DOHH2 (cell line): ENCODE data around the gene PRKCZ.

Source experiments
- H3F3A ChIP-seq: fragments of 200-600 bp; sonication (generic), shearing (Covaris generic); 2 replicates; pipeline ENCODE4 v1.6.0; 2016; ENCODE audit warnings: antibody characterized with exemption, mild to moderate bottlenecking; ENCODE audit not compliant: control insufficient read depth, insufficient read depth
- H3K27ac ChIP-seq: fragments of 200-600 bp; sonication (generic); 2 replicates; pipeline ENCODE4 v1.5.1; 2014; ENCODE audit warnings: low read depth, mild to moderate bottlenecking, low read length, moderate library complexity
- H3K27me3 ChIP-seq: fragments of 200-600 bp; sonication (generic); 2 replicates; pipeline ENCODE4 v1.6.1; 2014; ENCODE audit warnings: mild to moderate bottlenecking, low read length, mixed read lengths; ENCODE audit not compliant: control insufficient read depth
- H3K36me3 ChIP-seq: fragments of 200-600 bp; sonication (generic); 2 replicates; pipeline ENCODE4 v1.6.1; 2014; ENCODE audit warnings: mild to moderate bottlenecking, low read length, moderate library complexity, mixed read lengths; ENCODE audit not compliant: control insufficient read depth
- H3K4me1 ChIP-seq: fragments of 200-600 bp; sonication (generic); 2 replicates; pipeline ENCODE4 v1.6.1; 2014; ENCODE audit warnings: mild to moderate bottlenecking, low read length, mixed read lengths; ENCODE audit not compliant: control insufficient read depth
- H3K4me2 ChIP-seq: fragments of 200-600 bp; sonication (generic); 2 replicates; pipeline ENCODE4 v1.6.0; 2014; ENCODE audit warnings: mild to moderate bottlenecking, low read length, moderate library complexity
- H3K4me3 ChIP-seq: fragments of 200-600 bp; sonication (generic); 2 replicates; pipeline ENCODE4 v1.5.1; 2014; ENCODE audit warnings: mild to moderate bottlenecking, low read length, mixed read lengths
- H3K79me2 ChIP-seq: fragments of 200-600 bp; sonication (generic); 2 replicates; pipeline ENCODE4 v1.6.1; 2014; ENCODE audit warnings: mild to moderate bottlenecking, low read length, mixed read lengths; ENCODE audit not compliant: control insufficient read depth
- H3K9me2 ChIP-seq: fragments of 200-600 bp; sonication (generic); replicated peaks from 2 replicates; pipeline ENCODE4 v1.6.1; 2014; ENCODE audit warnings: mild to moderate bottlenecking, low read length, mixed read lengths; ENCODE audit not compliant: control insufficient read depth
- H3K9me3 ChIP-seq: fragments of 200-600 bp; sonication (generic); 2 replicates; pipeline ENCODE4 v1.6.1; 2014; ENCODE audit warnings: antibody characterized with exemption, low read length, mixed read lengths; ENCODE audit not compliant: control insufficient read depth, insufficient read depth
- H4K20me1 ChIP-seq: fragments of 200-600 bp; sonication (generic); 2 replicates; pipeline ENCODE4 v1.6.0; 2014; ENCODE audit warnings: low read depth, mild to moderate bottlenecking, antibody characterized with exemption, low read length, moderate library complexity; ENCODE audit not compliant: control insufficient read depth, insufficient read depth
- CTCF ChIP-seq: fragments of 200-600 bp; sonication (generic); IDR thresholded peaks from one replicate; pipeline ENCODE4 v1.5.1; 2014; ENCODE audit warnings: antibody characterized with exemption, mild to moderate bottlenecking, low read depth, low read length; ENCODE audit not compliant: poor library complexity, severe bottlenecking
- EZH2phosphoT487 ChIP-seq: fragments of 200-600 bp; sonication (generic); IDR thresholded peaks from 2 replicates; pipeline ENCODE4 v1.6.1; 2017; ENCODE audit warnings: borderline replicate concordance, mild to moderate bottlenecking, antibody characterized with exemption, low read length, moderate library complexity, mixed read lengths

The PRKCZ gene

GRCh38 chr1:2070016-2070415 lies 19.8 kb downstream of the PRKCZ start:
- Histone ChIP-seq H3K27me3 (no peaks in the 10 kb centered on the region), H4K20me1 (no peaks in the 10 kb centered on the region), H3K9me3 (no peaks in the 10 kb centered on the region), H3K27ac (no peak overlapping the region), H3K4me2 (no peak overlapping the region), H3K36me3 (no peaks in the 10 kb centered on the region), H3K79me2 (no peaks in the 10 kb centered on the region), H3F3A (no peaks in the 10 kb centered on the region), H3K9me2 (no peaks in the 10 kb centered on the region), H3K4me1 (no peaks in the 10 kb centered on the region), H3K4me3 (no peak overlapping the region)
- TF ChIP-seq EZH2phosphoT487 (no peak), CTCF (no peak)

- TF ChIP-seq EZH2phosphoT487 (no peak), CTCF (no peak)
- Histone ChIP-seq H3K36me3 (no peaks in the 10 kb centered on the region), H3K4me2 (no peak overlapping the region), H4K20me1 (no peaks in the 10 kb centered on the region), H3K4me3 (no peak overlapping the region), H3K79me2 (no peaks in the 10 kb centered on the region), H3K27me3 (no peaks in the 10 kb centered on the region), H3K9me2 (no peaks in the 10 kb centered on the region), H3K27ac (no peak overlapping the region), H3F3A (no peaks in the 10 kb centered on the region), H3K9me3 (no peaks in the 10 kb centered on the region), H3K4me1 (no peaks in the 10 kb centered on the region)
Observed at GRCh38 chr1:2070800-2071530, 20.8 kb downstream of the PRKCZ start.

GRCh38 chr1:2072109-2072806 lies 22.0 kb downstream of the PRKCZ start:
- H3K27ac ChIP-seq = no peak overlapping the region
- H3K9me2 ChIP-seq = no peaks in the 10 kb centered on the region
- H3K27me3 ChIP-seq = no peaks in the 10 kb centered on the region
- H3K36me3 ChIP-seq = no peaks in the 10 kb centered on the region
- no peak overlapping the region for H3K4me3 ChIP-seq
- H3K4me2 ChIP-seq = no peak overlapping the region
- peaks cover 5% of the 10 kb centered on the region; the same call in 1 of the 2 replicates for H3K9me3 ChIP-seq
- H3K4me1 ChIP-seq = no peaks in the 10 kb centered on the region
- no peaks in the 10 kb centered on the region for H3F3A ChIP-seq
- no peaks in the 10 kb centered on the region for H3K79me2 ChIP-seq
- no peaks in the 10 kb centered on the region for H4K20me1 ChIP-seq
- no peak for TF ChIP-seq EZH2phosphoT487
- no peak for TF ChIP-seq CTCF
